Upper lobe of left lung (tissue), 4 donors: ENCODE results near the gene SYT14.

Experiments used
- EP300 ChIP-seq, 4 donors: sonication (generic); formaldehyde crosslinking; IDR thresholded peaks; one replicate each; pipeline ENCODE4 v1.5.1; 2017; ENCODE audit warnings: antibody characterized with exemption in 4 of 4, control low read depth in 2 of 4
- POLR2A ChIP-seq, 4 donors: fragments of 450-650 bp; IDR thresholded peaks; one replicate each; pipeline ENCODE4 v1.5.1; 2016 to 2017; ENCODE audit warnings: antibody characterized with exemption in 4 of 4, mild to moderate bottlenecking in 2 of 4
- TF ChIP-seq, protein P1 (sequence below), 6 experiments: fragments of 450-650 bp in 4 of 6; fragments of 200-600 bp in 2 of 6; sonication (generic) in 2 of 6; IDR thresholded peaks; one replicate each; pipeline ENCODE4 v1.5.1; 2016 to 2019; ENCODE audit warnings: antibody characterized with exemption in 6 of 6

DNA sequence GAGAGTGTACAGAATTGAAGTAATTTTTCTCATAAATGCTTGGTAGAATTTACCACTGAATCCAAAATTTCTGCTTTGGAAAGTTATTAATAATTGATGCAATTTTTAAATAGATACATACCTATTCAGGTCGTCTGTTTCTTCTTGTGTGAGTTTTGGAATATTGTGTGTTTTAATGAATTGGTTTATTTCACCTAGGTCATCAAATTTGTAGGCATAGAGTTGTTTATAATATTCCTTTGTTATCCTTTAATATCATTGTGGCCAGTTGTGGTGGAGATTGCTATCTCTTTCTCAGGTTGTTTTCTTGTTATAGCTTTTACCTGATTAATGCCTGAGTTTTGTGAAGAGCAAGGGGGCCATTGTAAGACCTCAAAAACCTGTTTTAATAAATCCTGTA is 93.5 kb downstream of the SYT14 start:
- TF ChIP-seq, protein P1, sequence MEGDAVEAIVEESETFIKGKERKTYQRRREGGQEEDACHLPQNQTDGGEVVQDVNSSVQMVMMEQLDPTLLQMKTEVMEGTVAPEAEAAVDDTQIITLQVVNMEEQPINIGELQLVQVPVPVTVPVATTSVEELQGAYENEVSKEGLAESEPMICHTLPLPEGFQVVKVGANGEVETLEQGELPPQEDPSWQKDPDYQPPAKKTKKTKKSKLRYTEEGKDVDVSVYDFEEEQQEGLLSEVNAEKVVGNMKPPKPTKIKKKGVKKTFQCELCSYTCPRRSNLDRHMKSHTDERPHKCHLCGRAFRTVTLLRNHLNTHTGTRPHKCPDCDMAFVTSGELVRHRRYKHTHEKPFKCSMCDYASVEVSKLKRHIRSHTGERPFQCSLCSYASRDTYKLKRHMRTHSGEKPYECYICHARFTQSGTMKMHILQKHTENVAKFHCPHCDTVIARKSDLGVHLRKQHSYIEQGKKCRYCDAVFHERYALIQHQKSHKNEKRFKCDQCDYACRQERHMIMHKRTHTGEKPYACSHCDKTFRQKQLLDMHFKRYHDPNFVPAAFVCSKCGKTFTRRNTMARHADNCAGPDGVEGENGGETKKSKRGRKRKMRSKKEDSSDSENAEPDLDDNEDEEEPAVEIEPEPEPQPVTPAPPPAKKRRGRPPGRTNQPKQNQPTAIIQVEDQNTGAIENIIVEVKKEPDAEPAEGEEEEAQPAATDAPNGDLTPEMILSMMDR (IDR thresholded peaks at IDR 0.05): no peak
- TF ChIP-seq POLR2A (IDR thresholded peaks at IDR 0.05) (no peak), EP300 (IDR thresholded peaks at IDR 0.05) (no peak)
